SJCRH30 (cell line): ENCODE results near the gene LILRA6. TPM values are rescaled to one million over a fixed set of nuclear protein-coding genes. Genes with fewer than 3 reads are reported as not detected.
"Not testable (repeated sequence)": the region's sequence is repeated elsewhere in the genome, so short reads cannot be mapped to it uniquely, and the experiment has no call there.

Experiments
- DNase-seq, 2 experiments: peaks; one replicate each; pipeline ENCODE4 v3.0.0-alpha.2; 2015 to 2020
- H3K27ac ChIP-seq: fragments of 250-450 bp; sonication (Bioruptor Pico); 2 replicates; pipeline ENCODE4 v1.5.1; 2020; ENCODE audit warnings: mild to moderate bottlenecking, moderate library complexity
- H3K27me3 ChIP-seq: fragments of 250-450 bp; sonication (Bioruptor Pico); 2 replicates; pipeline ENCODE4 v1.5.1; 2020; ENCODE audit warnings: mild to moderate bottlenecking, moderate library complexity
- H3K36me3 ChIP-seq: fragments of 250-450 bp; sonication (Bioruptor Pico); 2 replicates; pipeline ENCODE4 v1.5.1; 2020; ENCODE audit warnings: mild to moderate bottlenecking, moderate library complexity
- H3K4me1 ChIP-seq: fragments of 250-450 bp; sonication (Bioruptor Pico); 2 replicates; pipeline ENCODE4 v1.5.1; 2020; ENCODE audit warnings: mild to moderate bottlenecking, moderate library complexity
- H3K4me3 ChIP-seq: fragments of 250-450 bp; sonication (Bioruptor Pico); 2 replicates; pipeline ENCODE4 v1.5.1; 2020; ENCODE audit warnings: mild to moderate bottlenecking, moderate library complexity
- H3K9me3 ChIP-seq: fragments of 250-450 bp; sonication (Bioruptor Pico); replicated peaks from 2 replicates; pipeline ENCODE4 v1.5.1; 2020; ENCODE audit warnings: mild to moderate bottlenecking, moderate library complexity
- total RNA-seq: library from RNA; depleted of rRNA; stranded (reverse); fragments of >200 nt; shearing (Covaris generic); gene quantifications from 2 replicates; pipeline ENCODE4 v1.2.3, GENCODE V29; 2014

LILRA6 gene
- total RNA-seq, 1 experiment from 2014 or later: not detected

DNA sequence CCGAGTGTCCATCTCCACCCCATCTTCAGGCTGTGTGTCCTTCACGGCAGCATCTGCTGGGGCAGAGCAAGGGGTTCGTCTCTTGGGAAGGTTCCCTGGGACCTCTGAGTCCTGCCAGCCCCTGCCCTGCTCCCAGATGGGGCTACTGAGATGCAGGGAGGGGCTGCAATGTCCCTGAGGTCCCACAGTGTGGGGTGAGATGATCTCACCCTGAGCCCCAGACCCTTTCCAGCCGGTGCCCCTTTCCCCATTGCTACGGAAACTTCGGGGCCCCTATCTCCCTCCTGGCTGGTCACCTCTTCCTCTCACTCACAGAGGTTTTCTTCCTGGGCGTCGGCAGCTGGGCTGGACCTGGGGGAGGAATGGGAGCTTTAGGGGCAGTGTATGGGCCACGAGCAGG lies 33.4 kb upstream of the LILRA6 start:
- Histone ChIP-seq H3K27ac (no peak overlapping the region), H3K27me3 (no peaks in the 10 kb centered on the region), H3K36me3 (no peaks in the 10 kb centered on the region), H3K9me3 (no peaks in the 10 kb centered on the region), H3K4me3 (no peak overlapping the region), H3K4me1 (no peaks in the 10 kb centered on the region)
- DNase-seq: peak in 1 of 2 experiments; percentile 12

DNA sequence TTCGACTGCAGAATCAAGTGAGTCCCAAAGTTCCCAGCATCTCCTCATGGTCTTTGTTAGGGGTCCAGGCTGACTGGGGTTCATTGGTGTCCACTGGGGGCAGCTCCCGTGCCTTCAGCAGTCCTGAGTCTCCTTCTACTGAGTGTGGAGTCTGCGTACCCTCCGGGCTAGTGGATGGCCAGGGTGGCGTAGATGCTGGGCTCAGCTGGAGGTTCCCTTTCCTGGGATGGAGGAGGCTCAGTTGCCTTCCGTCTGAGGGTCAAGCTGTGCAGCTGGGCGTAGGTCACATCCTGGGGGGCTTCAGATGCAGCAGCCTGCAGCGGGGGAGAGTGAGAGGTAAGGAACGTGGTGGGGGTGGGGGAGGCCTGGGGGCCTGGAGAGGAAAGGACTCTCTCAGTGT lies 31.9 kb upstream of the LILRA6 start:
- H3K9me3 ChIP-seq, H3K27ac ChIP-seq, H3K36me3 ChIP-seq, DNase-seq, H3K4me3 ChIP-seq, H3K4me1 ChIP-seq, H3K27me3 ChIP-seq: not testable (repeated sequence)

DNA sequence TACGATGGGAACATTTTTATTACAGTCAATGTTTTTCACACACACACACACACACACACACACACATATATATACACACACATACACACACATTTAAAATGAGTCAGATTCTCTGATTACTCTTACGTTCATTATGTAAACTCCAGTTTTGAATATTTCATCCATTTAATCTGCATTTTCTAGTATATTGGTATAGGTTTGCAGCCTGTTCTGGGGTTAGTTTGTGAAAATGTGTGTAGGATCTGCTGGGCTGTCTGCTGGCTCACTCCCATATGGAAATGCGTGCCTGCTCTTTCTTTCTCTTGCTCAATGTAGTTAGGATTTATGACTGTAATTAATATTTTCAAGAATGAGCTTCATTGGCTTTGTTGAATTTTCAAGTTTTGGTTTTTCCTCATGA lies 31.2 kb upstream of the LILRA6 start:
- H3K4me1 ChIP-seq: no peaks in the 10 kb centered on the region
- H3K36me3 ChIP-seq: no peaks in the 10 kb centered on the region
- no peak overlapping the region for H3K27ac ChIP-seq
- peaks cover 6% of the 10 kb centered on the region; the same call in 1 of the 2 replicates for H3K27me3 ChIP-seq
- no peak for DNase-seq
- H3K9me3 ChIP-seq: no peaks in the 10 kb centered on the region
- no peak overlapping the region for H3K4me3 ChIP-seq

DNA sequence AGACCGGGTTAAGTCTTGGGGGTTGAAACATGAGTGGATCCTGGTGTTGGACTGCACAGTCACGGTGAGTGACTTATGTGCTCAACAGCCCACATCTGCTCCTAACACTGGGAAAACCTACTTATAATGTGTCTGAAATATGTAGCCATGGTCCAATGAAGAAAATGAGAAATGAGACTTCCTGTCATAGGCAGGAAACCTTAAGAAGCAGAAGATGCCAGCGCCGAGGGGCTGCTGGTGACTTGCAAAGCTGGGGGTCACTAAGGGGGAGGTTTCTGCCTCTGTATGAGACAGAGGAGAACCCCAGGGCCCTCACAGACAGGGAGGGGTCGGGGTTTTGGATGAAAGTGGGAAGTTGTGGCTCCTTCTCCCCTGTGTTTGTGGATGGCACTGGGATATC lies 29.6 kb upstream of the LILRA6 start:
- not testable (repeated sequence) for H3K9me3 ChIP-seq, H3K36me3 ChIP-seq, DNase-seq, H3K27ac ChIP-seq, H3K27me3 ChIP-seq, H3K4me1 ChIP-seq, H3K4me3 ChIP-seq

DNA sequence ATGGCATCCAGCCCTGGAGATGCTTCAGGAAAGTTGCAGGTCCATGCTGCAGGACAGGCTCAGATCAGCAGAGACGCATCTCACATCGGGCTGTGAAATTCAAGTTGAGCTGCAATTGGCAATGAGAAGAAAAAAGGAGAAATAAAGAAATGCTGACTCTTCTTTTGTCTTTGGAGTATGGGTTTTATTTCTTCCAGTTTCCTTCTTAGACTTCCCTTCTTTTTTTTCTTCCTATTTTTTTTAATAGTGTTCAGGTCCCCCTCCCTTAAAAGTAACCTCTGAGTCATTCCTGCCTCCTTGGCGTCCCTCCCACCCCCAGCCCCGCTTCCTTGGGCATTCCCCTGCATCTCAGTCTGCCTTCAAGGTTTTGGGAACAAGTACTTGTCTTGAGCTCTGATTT lies 29.0 kb upstream of the LILRA6 start:
- not testable (repeated sequence) for H3K27me3 ChIP-seq, H3K27ac ChIP-seq, H3K36me3 ChIP-seq, H3K4me1 ChIP-seq, DNase-seq, H3K9me3 ChIP-seq, H3K4me3 ChIP-seq

DNA sequence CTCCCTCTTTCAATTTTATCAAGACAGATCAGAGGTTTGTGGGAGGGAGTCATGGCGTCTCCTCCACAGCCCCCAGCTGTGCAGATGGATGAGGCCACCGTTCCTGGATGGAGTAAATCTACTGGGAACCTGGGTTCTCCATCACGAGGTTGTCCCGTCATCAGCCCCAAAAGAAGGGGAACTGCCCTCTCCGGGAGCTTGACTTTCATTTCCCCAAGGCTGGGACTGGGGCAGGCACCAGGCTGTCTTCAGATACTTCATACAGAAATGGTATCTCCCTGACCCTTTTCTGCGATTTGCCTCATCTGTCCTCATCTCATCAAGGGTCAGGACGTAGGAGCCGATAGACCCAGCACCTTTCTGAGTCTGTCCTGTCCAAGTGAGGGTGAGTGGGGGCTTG lies 28.5 kb upstream of the LILRA6 start:
- Histone ChIP-seq H3K36me3 (no peaks in the 10 kb centered on the region), H3K27ac (no peak overlapping the region), H3K27me3 (peaks cover 6% of the 10 kb centered on the region; the same call in 1 of the 2 replicates), H3K9me3 (no peaks in the 10 kb centered on the region), H3K4me3 (no peak overlapping the region), H3K4me1 (no peaks in the 10 kb centered on the region)
- no peak for DNase-seq

DNA sequence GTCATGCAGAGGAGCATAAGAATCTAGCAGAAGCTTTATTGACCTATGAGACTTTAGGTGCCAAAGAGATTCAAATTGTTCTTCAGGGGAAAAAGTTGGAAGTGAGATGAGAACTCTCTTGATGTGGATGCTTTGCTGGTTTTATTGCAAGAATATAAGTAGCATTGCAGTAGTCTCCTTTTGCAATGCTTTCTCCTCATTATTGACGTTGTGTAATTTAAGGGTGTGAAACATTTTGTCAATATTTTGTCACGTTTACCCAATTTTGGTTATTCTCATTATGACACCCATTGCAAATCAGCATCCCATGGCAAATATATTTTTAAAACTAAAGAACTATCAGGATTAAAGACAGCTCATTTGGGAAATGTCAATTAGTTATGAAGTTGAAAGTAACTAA lies 26.3 kb upstream of the LILRA6 start:
- no peak overlapping the region for H3K27ac ChIP-seq
- no peak overlapping the region for H3K4me3 ChIP-seq
- H3K9me3 ChIP-seq: no peaks in the 10 kb centered on the region
- peaks cover 6% of the 10 kb centered on the region; the same call in 1 of the 2 replicates for H3K27me3 ChIP-seq
- DNase-seq: no peak
- H3K36me3 ChIP-seq: no peaks in the 10 kb centered on the region
- H3K4me1 ChIP-seq: no peaks in the 10 kb centered on the region

DNA sequence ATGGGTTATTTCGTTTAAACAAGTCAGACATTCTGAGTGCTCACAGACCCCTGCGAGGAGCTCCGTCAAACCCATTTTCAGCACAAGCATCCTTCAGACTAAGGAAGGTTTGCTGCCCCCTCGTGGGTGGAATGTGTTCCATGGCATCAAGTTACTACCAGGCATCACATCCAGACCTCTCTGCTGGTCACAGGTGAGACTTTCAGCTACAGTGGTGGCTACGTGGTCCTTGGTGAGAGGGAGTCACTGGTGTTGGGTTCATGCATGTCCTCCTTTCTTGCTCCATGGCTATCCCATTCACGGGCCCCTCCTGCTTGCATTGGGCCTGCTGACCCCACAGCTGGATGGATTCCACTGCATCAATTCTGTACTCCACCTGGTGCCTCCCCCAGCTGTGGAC lies 23.5 kb upstream of the LILRA6 start:
- Histone ChIP-seq H3K4me3 (no peak overlapping the region), H3K27ac (no peak overlapping the region), H3K9me3 (no peaks in the 10 kb centered on the region), H3K36me3 (no peaks in the 10 kb centered on the region), H3K27me3 (peaks cover 6% of the 10 kb centered on the region; the same call in 1 of the 2 replicates), H3K4me1 (no peaks in the 10 kb centered on the region)
- peak; percentile 68 to 81 for DNase-seq

DNA sequence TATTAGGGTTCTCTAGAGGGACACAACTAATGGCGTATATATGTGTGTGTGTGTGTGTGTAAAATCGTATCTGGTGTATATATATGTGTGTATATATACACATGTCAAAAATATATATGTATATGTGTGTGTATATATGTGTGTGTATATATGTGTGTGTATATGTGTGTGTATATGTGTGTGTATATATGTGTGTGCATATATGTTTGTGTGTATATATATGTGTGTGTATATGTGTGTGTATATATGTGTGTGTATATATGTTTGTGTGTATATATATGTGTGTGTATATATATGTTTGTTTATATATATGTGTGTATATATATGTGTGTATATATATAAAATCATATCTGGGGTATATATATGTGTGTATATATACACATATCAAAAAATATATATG lies 19.9 kb upstream of the LILRA6 start:
- Histone ChIP-seq H3K4me3 (no peak overlapping the region), H3K4me1 (no peaks in the 10 kb centered on the region), H3K27ac (no peak overlapping the region), H3K27me3 (peaks cover 9% of the 10 kb centered on the region), H3K36me3 (no peaks in the 10 kb centered on the region), H3K9me3 (no peaks in the 10 kb centered on the region)
- DNase-seq: no peak

DNA sequence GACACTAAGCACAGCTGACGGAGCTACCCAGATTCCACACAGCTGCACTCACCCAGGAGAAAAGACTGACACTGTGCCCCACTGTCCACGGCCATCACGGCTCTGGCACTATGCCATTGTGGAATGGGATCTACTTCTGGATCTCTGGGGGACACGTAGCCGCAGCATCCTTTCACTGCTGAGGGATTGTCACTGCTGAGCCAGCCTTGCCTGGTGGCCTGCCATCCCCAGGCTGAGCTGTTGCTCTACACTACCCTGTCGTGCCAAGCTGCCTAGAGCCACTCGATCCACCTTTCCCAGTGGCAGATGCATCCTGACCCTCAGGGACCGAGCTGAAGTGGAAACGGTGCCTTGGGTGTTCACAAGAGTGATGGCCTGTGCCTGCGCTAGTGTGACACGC lies 19.5 kb upstream of the LILRA6 start:
- peak in 1 of 2 experiments; percentile 15 for DNase-seq
- Histone ChIP-seq H3K27me3 (peaks cover 13% of the 10 kb centered on the region), H3K9me3 (no peaks in the 10 kb centered on the region), H3K36me3 (no peaks in the 10 kb centered on the region), H3K4me3 (no peak overlapping the region), H3K4me1 (no peaks in the 10 kb centered on the region), H3K27ac (no peak overlapping the region)

DNA sequence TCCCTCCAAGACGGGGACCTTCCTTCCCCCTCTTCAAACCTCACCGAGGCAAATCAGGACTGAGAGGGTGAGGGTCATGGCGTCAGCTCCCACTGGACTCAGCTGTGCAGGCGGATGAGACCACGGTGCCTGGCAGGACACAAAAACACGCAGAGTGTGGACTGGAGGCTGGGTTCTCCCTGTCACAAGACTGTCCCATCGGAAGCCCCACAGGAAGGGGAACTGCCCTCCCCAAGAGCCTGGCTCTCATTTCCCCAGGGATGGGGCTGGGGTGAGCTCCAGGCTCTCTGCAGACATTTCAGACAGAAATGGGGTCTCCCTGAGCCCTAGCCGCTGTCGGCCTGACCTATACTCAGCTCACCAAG lies 14.5 kb upstream of the LILRA6 start, which contains the start of gene LILRB5:
Gene LILRB5, minus strand, starts transcription at position 158 of the 365 bp plus-strand sequence. Its CDS starts 80 bp downstream, at position 78.
- Histone ChIP-seq H3K4me1 (no peaks in the 10 kb centered on the region), H3K27me3 (peaks cover 44% of the 10 kb centered on the region), H3K36me3 (no peaks in the 10 kb centered on the region), H3K9me3 (no peaks in the 10 kb centered on the region), H3K27ac (no peak within 1 kb of the TSS), H3K4me3 (no peak within 1 kb of the TSS)
- DNase-seq: no peak

DNA sequence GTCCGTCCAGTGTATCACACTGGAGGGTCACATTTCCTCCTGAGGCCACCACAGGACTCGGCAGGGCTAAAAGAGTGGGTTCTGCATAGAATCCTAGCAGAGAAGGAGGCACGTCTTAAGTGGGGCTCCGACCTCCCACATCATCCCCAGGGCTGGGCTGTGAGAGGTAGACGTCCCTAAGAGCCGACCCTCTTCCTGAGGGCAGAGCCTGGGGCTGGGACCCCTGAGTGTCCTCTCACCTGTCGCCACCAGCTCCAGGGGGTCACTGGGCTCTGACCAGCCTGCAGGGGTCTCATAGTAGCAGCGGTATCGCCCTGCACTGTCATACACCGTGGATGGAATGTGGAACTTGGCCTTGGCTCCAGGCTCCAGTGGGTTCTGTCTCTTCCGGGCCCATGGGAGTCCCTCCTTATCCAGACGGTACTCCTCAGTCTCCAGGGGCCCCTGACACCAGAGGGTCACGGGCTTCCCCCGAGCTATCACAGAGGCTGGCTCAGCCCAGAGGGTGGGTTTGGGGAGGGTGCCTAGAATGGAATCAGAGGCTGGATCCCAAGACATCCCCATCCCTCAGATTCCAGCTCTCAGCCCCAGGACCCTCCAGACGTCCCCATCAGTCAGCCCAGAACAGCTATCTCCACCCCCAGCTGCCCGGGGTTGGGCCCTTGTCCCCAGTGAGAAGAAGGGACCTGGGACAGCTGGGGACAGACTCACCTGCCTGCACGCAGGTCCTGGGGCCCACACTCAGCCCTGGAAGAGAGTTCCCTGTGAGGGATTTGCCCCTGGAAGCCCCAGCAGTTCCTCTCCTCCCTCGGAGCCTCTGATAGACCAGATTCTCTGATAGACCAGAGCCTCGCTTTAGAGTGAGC lies 13.9 kb upstream of the LILRA6 start:
- Histone ChIP-seq H3K27me3 (peaks cover 44% of the 10 kb centered on the region), H3K27ac (no peak overlapping the region), H3K4me1 (no peaks in the 10 kb centered on the region), H3K9me3 (no peaks in the 10 kb centered on the region), H3K4me3 (no peak overlapping the region), H3K36me3 (no peaks in the 10 kb centered on the region)
- no peak for DNase-seq

DNA sequence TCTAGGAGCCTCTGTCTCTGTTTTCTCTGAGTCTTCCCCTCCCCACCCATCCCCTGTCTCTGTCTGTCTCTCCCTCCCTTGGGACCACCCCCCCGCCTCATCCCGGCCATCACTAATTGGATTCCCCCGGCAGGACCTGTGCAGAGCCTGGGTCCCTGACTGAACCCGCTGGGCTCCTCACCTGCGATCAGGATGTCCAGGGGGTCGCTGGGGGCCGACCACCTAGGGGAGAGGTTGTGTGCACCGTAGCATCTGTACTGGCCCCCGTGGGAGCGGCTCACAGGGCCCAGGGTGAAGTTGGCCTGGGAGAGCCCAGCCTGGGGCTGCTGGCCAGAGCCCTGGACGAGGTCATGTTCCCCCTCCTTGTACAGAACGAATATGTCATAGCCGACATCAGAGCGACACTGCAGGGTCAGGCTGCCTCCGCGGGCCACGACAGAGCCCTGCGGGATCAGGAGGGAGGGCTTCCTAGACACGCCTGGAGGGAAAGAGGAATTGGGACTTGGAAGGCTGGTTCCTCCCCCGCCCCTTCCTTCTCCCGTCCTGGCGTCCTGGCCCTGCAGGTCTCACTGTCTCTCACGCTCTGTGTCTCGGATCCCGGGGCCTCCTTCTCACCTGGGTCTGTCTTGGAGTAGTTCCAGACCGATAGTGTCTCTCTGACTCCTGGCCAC lies 12.7 kb upstream of the LILRA6 start:
- Histone ChIP-seq H3K4me3 (no peak overlapping the region), H3K36me3 (no peaks in the 10 kb centered on the region), H3K9me3 (no peaks in the 10 kb centered on the region), H3K27ac (no peak overlapping the region), H3K27me3 (peaks cover 44% of the 10 kb centered on the region), H3K4me1 (no peaks in the 10 kb centered on the region)
- no peak for DNase-seq

DNA sequence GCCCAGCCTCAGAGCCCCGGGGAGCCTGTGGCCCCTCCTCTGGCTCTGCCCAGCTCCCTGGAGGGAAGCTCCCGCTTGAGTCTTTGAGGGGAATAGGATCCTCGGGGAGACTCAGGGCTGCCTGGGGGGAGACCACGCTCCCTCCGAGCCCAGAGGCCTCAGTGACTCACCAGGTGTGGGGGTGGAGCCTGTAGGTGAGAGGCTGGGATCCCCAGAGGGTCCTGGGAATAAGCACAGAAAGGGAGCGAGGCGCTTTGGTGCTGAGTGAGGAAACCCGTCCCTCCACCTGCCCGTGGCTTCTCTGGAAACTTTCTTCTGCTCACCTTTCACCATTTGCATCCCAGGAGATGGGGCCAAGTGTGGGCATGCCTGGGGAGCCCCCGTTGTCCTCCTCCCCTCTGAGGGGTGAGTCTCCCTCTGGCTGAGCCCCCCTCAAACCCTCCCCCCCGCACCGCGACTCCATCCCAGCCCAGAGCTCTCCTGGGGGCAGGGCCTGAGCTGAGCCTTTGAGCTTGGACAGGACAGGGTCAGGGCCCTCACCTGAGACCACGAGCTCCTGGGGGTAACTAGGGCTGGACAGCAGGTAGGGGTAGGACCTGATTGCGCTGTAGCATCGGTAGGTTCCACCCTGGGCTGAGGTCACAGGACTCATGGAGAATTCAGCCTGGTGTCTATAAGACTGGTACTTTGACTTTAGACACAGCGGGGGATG lies 11.8 kb upstream of the LILRA6 start:
- no peaks in the 10 kb centered on the region for H3K36me3 ChIP-seq
- H3K27me3 ChIP-seq: peaks cover 41% of the 10 kb centered on the region
- H3K4me1 ChIP-seq: no peaks in the 10 kb centered on the region
- DNase-seq: no peak
- no peak overlapping the region for H3K27ac ChIP-seq
- no peak overlapping the region for H3K4me3 ChIP-seq
- no peaks in the 10 kb centered on the region for H3K9me3 ChIP-seq
